ENCODE measurements around the gene LGALS7B. TPM values are rescaled to one million over a fixed set of nuclear protein-coding genes. Genes with fewer than 3 reads are reported as not detected.

The LGALS7B gene
- polyA plus RNA-seq, 1 of the 3 experiments (the other 2 are of a cell fraction): not detected

GRCh38 chr19:38792250-38793111, 3.5 kb downstream of the LGALS7B start:
- H2AFZ ChIP-seq (ENCODE audit: low read depth): no peak overlapping the region
- no peak overlapping the region for H3K27ac ChIP-seq (ENCODE audit: low read depth in 2 of 2, low read length in 1 of 2)
- no peaks in the 10 kb centered on the region for H3K9me2 ChIP-seq
- no peaks in the 10 kb centered on the region for H3K36me3 ChIP-seq (replicated peaks in 1 of 2; ENCODE audit: control insufficient read depth in 1 of 2, insufficient read depth in 2 of 2, low read length in 1 of 2)
- H3K4me1 ChIP-seq (ENCODE audit: control insufficient read depth in 1 of 2, insufficient read depth in 2 of 2, low read depth in 1 of 2, low read length in 1 of 2): no peaks in the 10 kb centered on the region
- ChIA-PET CTCF (no interaction called here), POLR2A (no interaction called here)
- no peak overlapping the region for H3K4me3 ChIP-seq (ENCODE audit: low read depth in 2 of 2, low read length in 1 of 2)
- H3K27me3 ChIP-seq (ENCODE audit: insufficient read depth): no peaks in the 10 kb centered on the region
- no peaks in the 10 kb centered on the region for H4K20me1 ChIP-seq (ENCODE audit: insufficient read depth)
- no peaks in the 10 kb centered on the region for H3K79me2 ChIP-seq (ENCODE audit: insufficient read depth)
- H3K4me2 ChIP-seq: no peak overlapping the region
- H3F3A ChIP-seq (replicated peaks; ENCODE audit: insufficient read depth): no peaks in the 10 kb centered on the region
- no peaks in the 10 kb centered on the region for H3K9me3 ChIP-seq
- no peak for TF ChIP-seq MXI1 (IDR thresholded peaks at IDR 0.05; ENCODE audit: low read depth, low read length)
- no peak for TF ChIP-seq CHD2 (IDR thresholded peaks at IDR 0.05; ENCODE audit: low read length, partially characterized antibody)
- no peak for TF ChIP-seq RCOR1 (IDR thresholded peaks at IDR 0.05; ENCODE audit: low read length)
- TF ChIP-seq MEF2A (IDR thresholded peaks at IDR 0.05; ENCODE audit: borderline replicate concordance, low read depth): no peak
- no peak for TF ChIP-seq RFX5 (IDR thresholded peaks at IDR 0.05; ENCODE audit: low read length)
- no peak for TF ChIP-seq RAD21 (IDR thresholded peaks at IDR 0.05; ENCODE audit: low read length)
- no peak for TF ChIP-seq SMC3 (IDR thresholded peaks at IDR 0.05; ENCODE audit: low read depth, low read length)
- WGBS (ENCODE audit: low lambda C conversion rate): 83% methylated on average over 22 of the region's 71 CpGs
- no peak overlapping the region for H3K9ac ChIP-seq
- DNase-seq: no peak

DNA sequence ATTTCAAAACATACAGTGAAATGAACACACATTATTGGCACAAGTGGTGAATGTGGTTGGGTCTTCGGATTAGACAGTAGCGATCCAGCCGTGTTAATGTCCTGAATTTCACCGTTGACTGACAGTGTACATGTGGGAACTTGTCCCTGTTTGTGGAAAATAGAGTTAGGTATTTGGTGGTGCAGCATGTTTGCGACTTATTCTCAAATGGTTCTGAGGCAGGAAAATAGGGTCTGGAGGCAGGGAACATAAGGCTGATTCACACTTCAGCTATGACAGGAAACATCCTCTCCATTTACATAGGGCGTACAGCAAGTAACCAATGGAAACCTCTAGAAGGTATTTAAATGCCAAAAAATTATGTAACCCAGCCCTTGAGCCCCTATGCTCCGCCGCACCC, 4.2 kb downstream of the LGALS7B start:
- POLR2A ChIA-PET: no interaction called here
- Histone ChIP-seq H2AFZ (ENCODE audit: low read depth) (no peak overlapping the region), H3K27ac (ENCODE audit: low read depth in 2 of 2, low read length in 1 of 2) (no peak overlapping the region), H3K36me3 (replicated peaks in 1 of 2; ENCODE audit: control insufficient read depth in 1 of 2, insufficient read depth in 2 of 2, low read length in 1 of 2) (no peaks in the 10 kb centered on the region), H3F3A (replicated peaks; ENCODE audit: insufficient read depth) (no peaks in the 10 kb centered on the region), H3K9ac (no peak overlapping the region), H3K9me2 (no peaks in the 10 kb centered on the region), H3K4me2 (no peak overlapping the region), H3K4me1 (ENCODE audit: control insufficient read depth in 1 of 2, insufficient read depth in 2 of 2, low read depth in 1 of 2, low read length in 1 of 2) (no peaks in the 10 kb centered on the region), H3K79me2 (ENCODE audit: insufficient read depth) (no peaks in the 10 kb centered on the region), H3K9me3 (no peaks in the 10 kb centered on the region), H3K4me3 (ENCODE audit: low read depth in 2 of 2, low read length in 1 of 2) (no peak overlapping the region), H4K20me1 (ENCODE audit: insufficient read depth) (no peaks in the 10 kb centered on the region), H3K27me3 (ENCODE audit: insufficient read depth) (no peaks in the 10 kb centered on the region)
- CTCF ChIA-PET: no interaction called here
- 79% methylated on average over 8 of the region's 8 CpGs for WGBS (ENCODE audit: low lambda C conversion rate)
- DNase-seq: no peak
- no peak for TF ChIP-seq RXRA (IDR thresholded peaks at IDR 0.05; ENCODE audit: borderline replicate concordance, low read depth)
- no peak for TF ChIP-seq EP300 (IDR thresholded peaks at IDR 0.05; ENCODE audit: borderline replicate concordance in 1 of 2, low read depth in 1 of 2, low read length in 1 of 2)
- TF ChIP-seq FOXM1 (IDR thresholded peaks at IDR 0.05; ENCODE audit: low read depth): no peak
- TF ChIP-seq, protein P1, sequence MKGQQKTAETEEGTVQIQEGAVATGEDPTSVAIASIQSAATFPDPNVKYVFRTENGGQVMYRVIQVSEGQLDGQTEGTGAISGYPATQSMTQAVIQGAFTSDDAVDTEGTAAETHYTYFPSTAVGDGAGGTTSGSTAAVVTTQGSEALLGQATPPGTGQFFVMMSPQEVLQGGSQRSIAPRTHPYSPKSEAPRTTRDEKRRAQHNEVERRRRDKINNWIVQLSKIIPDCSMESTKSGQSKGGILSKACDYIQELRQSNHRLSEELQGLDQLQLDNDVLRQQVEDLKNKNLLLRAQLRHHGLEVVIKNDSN (IDR thresholded peaks at IDR 0.05; ENCODE audit: borderline replicate concordance, low read depth): no peak
- TF ChIP-seq, protein P2, sequence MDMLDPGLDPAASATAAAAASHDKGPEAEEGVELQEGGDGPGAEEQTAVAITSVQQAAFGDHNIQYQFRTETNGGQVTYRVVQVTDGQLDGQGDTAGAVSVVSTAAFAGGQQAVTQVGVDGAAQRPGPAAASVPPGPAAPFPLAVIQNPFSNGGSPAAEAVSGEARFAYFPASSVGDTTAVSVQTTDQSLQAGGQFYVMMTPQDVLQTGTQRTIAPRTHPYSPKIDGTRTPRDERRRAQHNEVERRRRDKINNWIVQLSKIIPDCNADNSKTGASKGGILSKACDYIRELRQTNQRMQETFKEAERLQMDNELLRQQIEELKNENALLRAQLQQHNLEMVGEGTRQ (IDR thresholded peaks at IDR 0.05; ENCODE audit: borderline replicate concordance, low read depth, low read length): no peak
- TF ChIP-seq MXI1 (IDR thresholded peaks at IDR 0.05; ENCODE audit: low read depth, low read length): no peak
- no peak for TF ChIP-seq SIN3A (IDR thresholded peaks at IDR 0.05; ENCODE audit: borderline replicate concordance, low read depth, low read length)
- no peak for TF ChIP-seq CHD2 (IDR thresholded peaks at IDR 0.05; ENCODE audit: low read length, partially characterized antibody)
- no peak for TF ChIP-seq RAD21 (IDR thresholded peaks at IDR 0.05; ENCODE audit: low read length)
- no peak for TF ChIP-seq SMC3 (IDR thresholded peaks at IDR 0.05; ENCODE audit: low read depth, low read length)
- no peak for TF ChIP-seq TAF1 (IDR thresholded peaks at IDR 0.05; ENCODE audit: borderline replicate concordance, low read depth, low read length)
- no peak for TF ChIP-seq FOXJ3 (CRISPR knock-in tag; IDR thresholded peaks at IDR 0.05)
- no peak for TF ChIP-seq JUND (IDR thresholded peaks at IDR 0.05)
- TF ChIP-seq RCOR1 (IDR thresholded peaks at IDR 0.05; ENCODE audit: low read length): no peak
- no peak for TF ChIP-seq MAX (IDR thresholded peaks at IDR 0.05; ENCODE audit: low read depth)
- TF ChIP-seq FOSL2 (IDR thresholded peaks at IDR 0.05; ENCODE audit: borderline replicate concordance, low read depth): no peak
- TF ChIP-seq ZBTB33 (IDR thresholded peaks at IDR 0.05; ENCODE audit: borderline replicate concordance, low read depth): no peak
- TF ChIP-seq TCF12 (IDR thresholded peaks at IDR 0.05): no peak
- no peak for TF ChIP-seq POLR2AphosphoS5 (IDR thresholded peaks at IDR 0.05; ENCODE audit: low read depth, low read length)
- no peak for TF ChIP-seq EZH2phosphoT487 (IDR thresholded peaks at IDR 0.05; ENCODE audit: borderline replicate concordance, low read depth)

All from SK-N-SH (cell line).